Measurements from ENCODE around the gene LGALS1. TPM values are rescaled to one million over a fixed set of nuclear protein-coding genes. Genes with fewer than 3 reads are reported as not detected.

Gene LGALS1
- total RNA-seq, 1 experiment from 2014 or later: 269 TPM

DNA sequence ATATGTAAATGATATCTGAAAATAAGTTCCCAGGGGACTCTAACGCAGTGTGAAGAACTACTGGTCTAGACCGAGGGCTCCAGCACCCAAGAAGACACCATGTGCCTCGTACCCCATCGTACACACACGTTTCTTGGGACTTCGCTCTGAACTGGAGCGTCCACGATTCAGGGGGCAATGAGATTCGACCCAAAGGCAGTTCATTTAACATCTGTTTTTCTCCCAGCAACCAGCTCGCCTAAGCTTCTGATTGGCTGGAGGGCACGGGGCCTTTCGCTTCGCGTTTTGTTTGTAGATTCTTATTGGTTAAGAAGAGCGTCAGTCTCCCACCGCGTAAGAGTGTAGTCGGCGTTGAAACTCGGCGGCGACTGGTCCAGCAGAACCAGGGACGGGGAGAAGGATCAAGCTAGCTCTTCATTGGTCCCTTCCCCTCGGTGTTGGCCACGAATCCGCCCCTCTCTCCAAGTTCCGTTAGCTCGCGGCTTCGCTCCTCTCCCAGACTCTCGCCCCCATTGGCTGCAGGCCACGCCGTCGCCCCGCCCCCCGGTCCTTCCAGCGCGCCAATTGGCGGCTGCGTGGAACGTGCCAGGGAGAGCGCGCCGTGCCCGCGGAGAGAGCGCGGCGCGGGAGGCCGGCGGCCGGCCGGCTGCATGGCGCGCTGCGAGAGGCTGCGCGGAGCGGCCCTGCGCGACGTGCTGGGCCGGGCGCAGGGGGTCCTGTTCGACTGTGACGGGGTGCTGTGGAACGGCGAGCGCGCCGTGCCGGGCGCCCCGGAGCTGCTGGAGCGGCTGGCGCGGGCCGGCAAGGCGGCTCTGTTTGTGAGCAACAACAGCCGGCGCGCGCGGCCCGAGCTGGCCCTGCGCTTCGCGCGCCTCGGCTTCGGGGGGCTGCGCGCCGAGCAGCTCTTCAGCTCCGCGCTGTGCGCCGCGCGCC lies 17.0 kb upstream of the LGALS1 start, which contains the start of gene PDXP:
Gene PDXP (plus strand): TSS at position 591 of the 933 bp plus-strand sequence. CDS start 60 bp downstream, at position 651.
- Histone ChIP-seq H3K27ac (ENCODE audit: low read depth, low read length, poor library complexity, severe bottlenecking) (peak within 1 kb of the TSS; percentile 51), H3K27me3 (replicated peaks; ENCODE audit: insufficient read depth, low read depth, low read length, poor library complexity) (no peaks in the 10 kb centered on the region), H3K9me3 (ENCODE audit: low read depth, low read length, poor library complexity, severe bottlenecking) (no peaks in the 10 kb centered on the region), H3K4me1 (ENCODE audit: insufficient read depth, low read length, poor library complexity, severe bottlenecking) (peaks cover 21% of the 10 kb centered on the region), H3K36me3 (ENCODE audit: insufficient read depth, low read length, poor library complexity, severe bottlenecking) (no peaks in the 10 kb centered on the region), H3K4me3 (ENCODE audit: low read depth, low read length, poor library complexity, severe bottlenecking) (peak within 1 kb of the TSS; percentile 85)
- intact Hi-C loops (cut with micrococcal nuclease; ENCODE audit: unreplicated experiment): no loop called here
- BruUV-seq (replicated peaks): no TSS peak
- peak; percentile 100 for DNase-seq (ENCODE audit: low spot score)
- POLR2A ChIA-PET (ENCODE audit: low non-redundant PET): interaction anchor here (0.6 to 0.9 kb wide), 3 partner anchors 22 to 355 kb away, joined by 3 read pairs; no protein-coding TSS in a partner anchor
- TF ChIP-seq EZH2 (IDR thresholded peaks at IDR 0.05; ENCODE audit: borderline replicate concordance, low read depth, low read length, poor library complexity, severe bottlenecking): no peak
- TF ChIP-seq, protein P1, sequence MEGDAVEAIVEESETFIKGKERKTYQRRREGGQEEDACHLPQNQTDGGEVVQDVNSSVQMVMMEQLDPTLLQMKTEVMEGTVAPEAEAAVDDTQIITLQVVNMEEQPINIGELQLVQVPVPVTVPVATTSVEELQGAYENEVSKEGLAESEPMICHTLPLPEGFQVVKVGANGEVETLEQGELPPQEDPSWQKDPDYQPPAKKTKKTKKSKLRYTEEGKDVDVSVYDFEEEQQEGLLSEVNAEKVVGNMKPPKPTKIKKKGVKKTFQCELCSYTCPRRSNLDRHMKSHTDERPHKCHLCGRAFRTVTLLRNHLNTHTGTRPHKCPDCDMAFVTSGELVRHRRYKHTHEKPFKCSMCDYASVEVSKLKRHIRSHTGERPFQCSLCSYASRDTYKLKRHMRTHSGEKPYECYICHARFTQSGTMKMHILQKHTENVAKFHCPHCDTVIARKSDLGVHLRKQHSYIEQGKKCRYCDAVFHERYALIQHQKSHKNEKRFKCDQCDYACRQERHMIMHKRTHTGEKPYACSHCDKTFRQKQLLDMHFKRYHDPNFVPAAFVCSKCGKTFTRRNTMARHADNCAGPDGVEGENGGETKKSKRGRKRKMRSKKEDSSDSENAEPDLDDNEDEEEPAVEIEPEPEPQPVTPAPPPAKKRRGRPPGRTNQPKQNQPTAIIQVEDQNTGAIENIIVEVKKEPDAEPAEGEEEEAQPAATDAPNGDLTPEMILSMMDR (conservative IDR thresholded peaks at IDR 0.05; ENCODE audit: low read depth, low read length): no peak
- CTCF ChIA-PET: interaction anchor here (0.9 to 2.3 kb wide), 4 partner anchors 15 to 52 kb away, joined by 3 to 39 read pairs (median 4); no protein-coding TSS in a partner anchor

DNA sequence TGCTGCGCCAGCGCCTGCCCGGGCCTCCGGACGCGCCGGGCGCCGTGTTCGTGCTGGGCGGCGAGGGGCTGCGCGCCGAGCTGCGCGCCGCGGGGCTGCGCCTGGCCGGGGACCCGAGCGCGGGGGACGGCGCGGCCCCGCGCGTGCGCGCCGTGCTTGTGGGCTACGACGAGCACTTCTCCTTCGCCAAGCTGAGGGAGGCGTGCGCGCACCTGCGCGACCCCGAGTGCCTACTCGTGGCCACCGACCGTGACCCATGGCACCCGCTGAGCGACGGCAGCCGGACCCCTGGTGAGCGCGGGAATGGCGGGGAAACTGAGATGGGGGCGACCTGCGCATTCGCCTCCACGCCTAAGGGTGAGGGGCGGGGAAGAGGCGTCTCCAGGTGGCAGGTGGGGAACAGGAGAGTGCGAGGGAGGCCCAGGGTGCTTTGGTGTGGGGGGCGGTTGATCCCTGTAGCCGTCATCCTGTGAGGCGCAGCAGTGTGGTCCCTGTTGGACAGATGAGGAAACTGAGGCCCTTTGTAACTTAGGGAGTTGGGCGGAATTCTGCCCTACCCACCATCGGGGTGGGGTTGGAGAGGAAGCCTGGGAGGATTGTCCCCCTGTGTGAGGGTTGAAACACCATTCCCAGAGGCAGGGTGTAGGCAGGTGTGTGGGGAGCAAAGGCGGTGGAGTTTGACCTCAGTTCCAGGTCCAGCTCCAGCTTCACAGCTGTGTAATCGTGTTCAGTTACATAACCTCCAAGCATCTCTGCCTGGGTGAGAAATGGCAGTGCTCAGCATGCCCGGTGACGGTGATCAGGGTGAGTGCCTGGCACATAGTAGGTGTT lies 16.2 kb upstream of the LGALS1 start:
- no peak for TF ChIP-seq EZH2 (IDR thresholded peaks at IDR 0.05; ENCODE audit: borderline replicate concordance, low read depth, low read length, poor library complexity, severe bottlenecking)
- TF ChIP-seq, protein P1 (conservative IDR thresholded peaks at IDR 0.05; ENCODE audit: low read depth, low read length): no peak
- intact Hi-C loops (cut with micrococcal nuclease; ENCODE audit: unreplicated experiment): no loop called here
- CTCF ChIA-PET: interaction anchor here (0.9 to 2.3 kb wide), 2 partner anchors 16 to 23 kb away, joined by 3 to 39 read pairs; no protein-coding TSS in a partner anchor
- no peaks in the 10 kb centered on the region for H3K36me3 ChIP-seq (ENCODE audit: insufficient read depth, low read length, poor library complexity, severe bottlenecking)
- DNase-seq (ENCODE audit: low spot score): no peak
- no peaks in the 10 kb centered on the region for H3K9me3 ChIP-seq (ENCODE audit: low read depth, low read length, poor library complexity, severe bottlenecking)
- no peaks in the 10 kb centered on the region for H3K27me3 ChIP-seq (replicated peaks; ENCODE audit: insufficient read depth, low read depth, low read length, poor library complexity)
- BruUV-seq (replicated peaks): TSS peak; percentile 45
- POLR2A ChIA-PET (ENCODE audit: low non-redundant PET): no interaction called here
- peak overlapping the region; percentile 51 for H3K27ac ChIP-seq (ENCODE audit: low read depth, low read length, poor library complexity, severe bottlenecking)
- peaks cover 21% of the 10 kb centered on the region for H3K4me1 ChIP-seq (ENCODE audit: insufficient read depth, low read length, poor library complexity, severe bottlenecking)
- H3K4me3 ChIP-seq (ENCODE audit: low read depth, low read length, poor library complexity, severe bottlenecking): peak overlapping the region; percentile 85

All from A673 (cell line).